Sigmoid colon (tissue), 7 donors: Measurements from ENCODE around the gene EBLN2. TPM values are rescaled to one million over a fixed set of nuclear protein-coding genes. Genes with fewer than 3 reads are reported as not detected.

Experiments
- DNase-seq: peaks from one replicate; pipeline ENCODE4 v3.0.0-alpha.2; 2019
- H3K27ac ChIP-seq, 4 donors: fragments of 200-600 bp; sonication (generic); one replicate each; pipeline ENCODE4 v1.5.1; 2016 to 2019; ENCODE audit warnings: mild to moderate bottlenecking in 1 of 4
- H3K27me3 ChIP-seq, 3 donors: fragments of 200-600 bp; sonication (generic); one replicate each; pipeline ENCODE4 v1.5.1; 2019; ENCODE audit warnings: mild to moderate bottlenecking in 1 of 3
- H3K36me3 ChIP-seq, 4 donors: fragments of 200-600 bp; sonication (generic); one replicate each; pipeline ENCODE4 v1.5.1; 2016 to 2019
- H3K4me1 ChIP-seq, 4 donors: fragments of 200-600 bp; sonication (generic); one replicate each; pipeline ENCODE4 v1.5.1; 2017 to 2019
- H3K4me3 ChIP-seq, 4 donors: fragments of 200-600 bp; sonication (generic); one replicate each; pipeline ENCODE4 v1.5.1; 2017 to 2019; ENCODE audit warnings: mild to moderate bottlenecking in 2 of 4, moderate library complexity in 1 of 4
- H3K9me3 ChIP-seq, 4 donors: fragments of 200-600 bp in 3 of 4; sonication (generic) in 3 of 4; one replicate each; pipeline versions ENCODE4 v1.5.1 to v1.6.1; 2013 to 2019
- CTCF ChIP-seq, 4 experiments: fragments of 450-650 bp in 3 of 4; fragments of 200-600 bp in 1 of 4; IDR thresholded peaks; one replicate each; pipeline ENCODE4 v1.5.1; 2016 to 2019; ENCODE audit warnings: antibody characterized with exemption in 4 of 4, mild to moderate bottlenecking in 3 of 4, moderate library complexity in 2 of 4
- EP300 ChIP-seq, 4 donors: sonication (generic); formaldehyde crosslinking; IDR thresholded peaks; one replicate each; pipeline ENCODE4 v1.6.1; 2017; ENCODE audit warnings: antibody characterized with exemption in 4 of 4
- POLR2A ChIP-seq, 2 donors: fragments of 450-650 bp; IDR thresholded peaks; one replicate each; pipeline ENCODE4 v1.6.1; 2016; ENCODE audit warnings: antibody characterized with exemption in 2 of 2, mild to moderate bottlenecking in 2 of 2, moderate library complexity in 2 of 2
- POLR2AphosphoS5 ChIP-seq, 4 donors: sonication (generic); formaldehyde crosslinking; IDR thresholded peaks; one replicate each; pipeline ENCODE4 v1.6.1; 2017; ENCODE audit warnings: antibody characterized with exemption in 4 of 4
- WGBS, 2 donors: extraction: QIAGEN DNeasy Blood & Tissue Kit; methylation state at CpG; one replicate each; pipeline ENCODE4 v1.1.7; 2013; 5-methylcytosine and 5-hydroxymethylcytosine counted together
- intact Hi-C: fragments of 100-400 bp; cut with DNase I; formaldehyde crosslinking; loops from one replicate; pipeline ENCODE4 v1.15.1; 2023
- polyA plus RNA-seq, 3 donors: library from polyadenylated mRNA; stranded (reverse); fragments of 200-250 nt; gene quantifications; one replicate each; pipeline ENCODE4 v1.2.3, GENCODE V29; 2013
- total RNA-seq, 4 donors: library from RNA; depleted of rRNA; stranded (reverse); fragments of >200 nt; gene quantifications; one replicate each; pipeline ENCODE4 v1.1.0, GENCODE V29; 2016
- donor health status: healthy with polysubstance abuse.
- donor health status: Bipolar disorder and iron deficiency.
- donor health status: healthy.

EBLN2 gene
- total and polyA plus RNA-seq, 7 donors, result 1.1 to 14.7 (median 4.8) TPM; not detected in 2

- Histone ChIP-seq H3K4me3 (no peak overlapping the region), H3K27ac (no peak overlapping the region), H3K4me1 (peaks cover 0 to 3% (median 0%) of the 10 kb centered on the region in 4 donors), H3K27me3 (no peaks in the 10 kb centered on the region), H3K36me3 (no peaks in the 10 kb centered on the region), H3K9me3 (no peaks in the 10 kb centered on the region)
- DNase-seq, result no peak
- WGBS, 2 donors, result 96 to 97% methylated on average over 8 of the region's 8 CpGs
- intact Hi-C loops, result loop anchor here (10.0 kb wide), 2 partner anchors 1206 to 1356 kb away; partner anchors contain the start of gene EIF4E3
- TF ChIP-seq POLR2AphosphoS5 (IDR thresholded peaks at IDR 0.05) (no peak), POLR2A (IDR thresholded peaks at IDR 0.05) (no peak), CTCF (IDR thresholded peaks at IDR 0.05) (no peak), EP300 (IDR thresholded peaks at IDR 0.05) (no peak)
Observed at GRCh38 chr3:73081140-73081539, 19.7 kb downstream of the EBLN2 start.

GRCh38 chr3:73084170-73084569, 22.7 kb downstream of the EBLN2 start:
- no peaks in the 10 kb centered on the region for H3K27me3 ChIP-seq
- no peak for DNase-seq
- intact Hi-C loops, result loop anchor here (10.0 kb wide), 2 partner anchors 1209 to 1359 kb away; partner anchors contain the start of gene EIF4E3
- H3K9me3 ChIP-seq, result no peaks in the 10 kb centered on the region
- WGBS, 2 donors, result 87 to 88% methylated on average over 2 of the region's 2 CpGs
- H3K27ac ChIP-seq, result no peak overlapping the region
- no peaks in the 10 kb centered on the region for H3K36me3 ChIP-seq
- TF ChIP-seq POLR2A (IDR thresholded peaks at IDR 0.05) (no peak), EP300 (IDR thresholded peaks at IDR 0.05) (no peak), CTCF (IDR thresholded peaks at IDR 0.05) (no peak), POLR2AphosphoS5 (IDR thresholded peaks at IDR 0.05) (no peak)
- no peak overlapping the region for H3K4me3 ChIP-seq
- peaks cover 0 to 3% (median 0%) of the 10 kb centered on the region in 4 donors for H3K4me1 ChIP-seq

- Histone ChIP-seq H3K36me3 (no peaks in the 10 kb centered on the region), H3K4me1 (peaks cover 0 to 3% (median 0%) of the 10 kb centered on the region in 4 donors), H3K27me3 (no peaks in the 10 kb centered on the region), H3K9me3 (no peaks in the 10 kb centered on the region), H3K4me3 (no peak overlapping the region), H3K27ac (no peak overlapping the region)
- WGBS, 2 donors, result 26 to 32% methylated on average over 8 of the region's 8 CpGs
- no peak for TF ChIP-seq EP300 (IDR thresholded peaks at IDR 0.05)
- peak; percentile 63 to 83 (median 72) for TF ChIP-seq CTCF (IDR thresholded peaks at IDR 0.05)
- no peak for DNase-seq
- intact Hi-C loops, result loop anchor here (2.0 to 10.0 kb wide), 3 partner anchors 147 to 1361 kb away; partner anchors contain the start of gene EIF4E3
Observed at GRCh38 chr3:73086071-73086494, 24.6 kb downstream of the EBLN2 start.

- DNase-seq, result no peak
- H3K4me3 ChIP-seq, result no peak overlapping the region
- H3K9me3 ChIP-seq, result no peaks in the 10 kb centered on the region
- no peaks in the 10 kb centered on the region for H3K36me3 ChIP-seq
- intact Hi-C loops, result no loop called here
- no peak for TF ChIP-seq POLR2AphosphoS5 (IDR thresholded peaks at IDR 0.05)
- TF ChIP-seq CTCF (IDR thresholded peaks at IDR 0.05), result no peak
- no peaks in the 10 kb centered on the region for H3K27me3 ChIP-seq
- no peak overlapping the region for H3K27ac ChIP-seq
- no peaks in the 10 kb centered on the region for H3K4me1 ChIP-seq
- WGBS, 2 donors, result 65 to 85% methylated on average over 6 of the region's 6 CpGs
Observed at GRCh38 chr3:73094129-73094528, 32.7 kb downstream of the EBLN2 start.

- no peak for DNase-seq
- no peak for TF ChIP-seq POLR2A (IDR thresholded peaks at IDR 0.05)
- no peak for TF ChIP-seq EP300 (IDR thresholded peaks at IDR 0.05)
- no peak for TF ChIP-seq CTCF (IDR thresholded peaks at IDR 0.05)
- TF ChIP-seq POLR2AphosphoS5 (IDR thresholded peaks at IDR 0.05), result no peak
- H3K4me1 ChIP-seq, result no peaks in the 10 kb centered on the region
- H3K36me3 ChIP-seq, result no peaks in the 10 kb centered on the region
- no peaks in the 10 kb centered on the region for H3K27me3 ChIP-seq
- intact Hi-C loops, result no loop called here
- WGBS, 2 donors, result 76 to 89% methylated on average over 12 of the region's 12 CpGs
- no peaks in the 10 kb centered on the region for H3K9me3 ChIP-seq
- H3K27ac ChIP-seq, result no peak overlapping the region
- H3K4me3 ChIP-seq, result no peak overlapping the region
Observed at GRCh38 chr3:73094951-73095350, 33.5 kb downstream of the EBLN2 start.
